GM21723 (cell line): ENCODE results near the gene GHR.

Experiments used
- ATAC-seq: cut with Tn5 transposase; IDR thresholded peaks from one replicate; pipeline ENCODE4 v1.9.1; 2021; ENCODE audit warnings: mild to moderate bottlenecking, moderate library complexity; ENCODE audit not compliant: unreplicated experiment

GHR gene

DNA sequence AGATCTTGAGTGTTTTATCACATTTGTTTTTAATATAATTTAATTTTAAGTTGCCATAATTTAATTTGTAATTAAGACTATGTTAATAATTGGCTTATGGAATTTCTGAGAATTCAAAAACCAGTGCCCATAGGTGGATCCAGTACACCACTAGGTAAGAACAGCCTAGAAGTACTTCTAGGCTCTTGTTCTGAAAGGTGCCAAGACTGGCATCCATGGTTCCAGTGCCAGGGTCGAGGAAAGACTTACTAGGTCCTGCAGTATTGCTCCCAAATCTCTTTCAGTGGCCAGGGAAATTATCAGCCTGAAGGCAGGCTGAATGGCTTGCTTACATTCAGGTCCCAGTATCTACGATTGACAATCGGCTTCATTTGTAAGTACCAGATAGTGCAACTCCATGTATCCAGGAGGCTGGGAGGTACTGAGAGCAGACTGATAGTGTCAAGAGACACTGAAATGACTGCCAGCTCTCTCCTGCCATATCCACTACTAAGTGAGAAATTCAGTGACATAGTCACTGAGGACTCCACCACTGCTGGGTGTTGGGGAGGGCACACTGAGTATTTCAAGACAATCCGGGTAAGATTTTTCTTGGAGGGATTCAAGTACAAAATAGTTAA is 174.2 kb downstream of the GHR start:
- no peak for ATAC-seq

DNA sequence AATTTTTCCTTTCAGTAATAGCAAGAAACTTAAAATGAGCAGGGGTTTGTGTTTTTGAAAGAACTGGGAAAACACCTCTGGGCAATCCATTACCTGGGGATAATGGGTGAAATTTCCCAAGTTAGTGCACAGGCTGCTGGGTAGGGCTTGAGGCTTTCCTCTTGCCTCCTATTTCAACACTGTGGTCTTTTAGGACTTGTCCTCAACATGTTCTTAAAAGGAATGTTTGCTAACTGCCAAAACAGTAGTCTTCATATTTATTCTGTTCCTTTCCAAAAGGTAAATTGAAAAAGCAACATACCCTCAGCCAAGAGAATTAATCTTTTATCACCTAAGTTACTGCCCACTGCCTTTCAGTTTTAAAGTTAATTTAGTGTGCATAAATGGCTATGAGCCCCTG is 175.1 kb downstream of the GHR start:
- no peak for ATAC-seq

DNA sequence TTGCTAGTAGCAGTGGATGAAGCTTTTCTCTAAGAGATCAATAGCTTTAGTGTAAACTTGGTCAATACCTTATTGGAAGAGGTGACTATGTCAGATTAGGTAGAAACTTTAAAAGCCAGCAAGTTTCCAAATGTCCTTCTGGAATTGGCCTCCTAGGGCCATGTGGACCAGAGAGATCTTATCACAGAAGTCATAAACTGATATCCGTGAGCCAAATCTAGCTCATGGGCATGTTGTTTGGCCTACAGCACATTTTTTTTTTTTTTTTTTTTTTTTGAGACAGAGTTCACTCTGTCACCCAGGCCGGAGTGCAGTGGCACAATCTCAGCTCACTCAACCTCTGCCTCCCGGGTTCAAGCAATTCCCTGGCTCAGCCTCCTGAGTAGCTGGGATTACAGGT is 175.9 kb downstream of the GHR start:
- no peak for ATAC-seq

DNA sequence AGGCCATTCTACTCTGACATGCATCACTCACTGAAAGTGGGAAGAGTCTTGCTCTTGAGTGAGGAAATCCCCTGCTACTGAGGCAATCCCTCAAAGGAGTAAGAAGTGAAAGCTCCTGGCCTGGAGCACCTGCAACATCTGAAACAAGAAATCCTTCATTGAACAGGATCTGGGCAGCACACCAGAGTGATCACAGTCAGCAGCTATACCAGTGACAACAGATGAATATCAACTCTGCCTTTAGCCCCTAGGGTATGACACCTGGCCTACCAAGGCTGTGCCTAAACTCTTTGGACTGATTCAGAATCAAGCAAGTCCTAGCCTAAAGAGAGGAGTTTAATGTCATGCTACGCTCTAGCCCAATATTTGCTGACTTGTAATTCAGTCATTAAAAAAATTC is 177.2 kb downstream of the GHR start:
- no peak for ATAC-seq

DNA sequence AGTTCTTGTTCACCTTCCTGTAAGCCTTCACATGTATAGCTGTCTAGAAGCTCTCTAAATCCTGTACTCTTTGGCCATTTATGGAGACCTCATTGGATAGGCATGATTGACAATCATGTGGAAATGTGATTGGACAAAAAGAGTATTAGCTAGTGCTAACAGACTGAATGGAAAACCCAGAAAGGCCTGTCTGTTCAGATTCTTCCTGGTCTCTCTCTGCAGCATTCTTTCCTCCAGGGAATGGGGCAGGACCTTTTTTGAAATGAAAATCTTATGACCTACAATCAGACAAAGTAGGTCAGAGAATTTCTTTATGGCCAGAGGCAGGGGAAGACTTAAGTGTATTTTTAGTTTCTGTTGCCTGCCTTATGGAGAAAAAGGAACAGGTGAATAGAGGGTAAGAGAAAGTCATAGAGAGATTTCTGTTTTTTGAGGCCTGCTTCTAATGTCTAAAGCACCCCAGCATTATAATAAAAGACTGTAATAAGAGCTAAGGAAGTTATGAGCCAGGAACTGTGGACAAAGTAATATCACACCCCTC is 181.0 kb downstream of the GHR start:
- ATAC-seq, result no peak

DNA sequence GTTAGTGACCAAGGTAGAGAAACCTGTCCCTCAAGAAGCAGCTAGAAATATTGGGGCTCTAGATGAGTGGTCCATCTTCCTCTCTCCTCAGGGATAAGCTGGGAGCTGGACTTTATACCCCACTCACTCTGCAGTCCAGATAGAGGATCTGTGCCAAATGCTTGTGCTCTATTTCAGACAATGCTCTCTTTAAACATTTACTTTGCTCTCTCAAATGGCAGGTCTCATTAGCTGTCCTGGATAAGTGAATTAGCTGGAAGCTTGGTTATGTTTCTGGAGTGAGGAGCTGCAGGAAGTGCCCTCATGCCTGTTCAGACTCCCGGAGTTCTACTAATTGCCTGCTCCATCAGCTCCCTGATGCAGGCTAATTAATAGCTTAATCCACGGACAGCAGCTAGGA is 182.3 kb downstream of the GHR start:
- no peak for ATAC-seq

DNA sequence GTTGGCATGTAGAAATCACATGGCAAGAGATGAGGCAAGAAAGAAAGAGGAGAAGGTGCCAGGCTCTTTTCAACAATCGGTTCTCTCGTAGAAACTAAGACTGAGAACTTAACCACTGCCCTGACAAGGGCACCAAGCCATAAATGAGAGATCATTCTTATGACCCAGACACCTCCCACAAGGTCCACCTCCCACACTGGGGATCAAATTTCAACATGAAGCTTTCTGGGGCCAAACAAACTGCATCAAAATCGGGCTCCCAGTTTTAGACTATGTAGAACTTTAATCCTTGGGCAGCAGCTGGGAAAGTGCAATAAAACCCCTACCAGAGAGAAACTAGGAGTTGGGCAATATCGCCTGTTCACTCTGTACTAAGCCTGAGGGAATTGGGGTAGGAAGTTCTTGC is 183.2 kb downstream of the GHR start:
- no peak for ATAC-seq

DNA sequence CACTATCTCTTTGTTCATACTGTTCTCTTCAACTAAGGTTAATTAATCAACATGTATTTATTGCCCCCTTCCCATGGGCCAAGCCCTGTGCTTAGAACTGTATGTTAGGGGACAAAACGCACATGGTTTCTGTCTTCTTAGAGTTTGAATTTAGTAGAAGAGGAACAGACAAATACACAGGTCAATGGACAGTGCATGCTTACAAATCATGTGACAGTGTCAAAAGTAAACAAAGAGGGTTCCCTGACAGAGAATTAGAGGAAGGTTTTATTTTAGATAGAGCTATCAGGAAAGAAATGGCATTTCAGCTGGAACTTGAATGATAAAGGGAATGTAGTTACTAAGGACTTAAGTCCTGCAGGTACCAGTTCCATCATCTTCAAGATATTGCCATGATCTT is 188.2 kb downstream of the GHR start:
- no peak for ATAC-seq

DNA sequence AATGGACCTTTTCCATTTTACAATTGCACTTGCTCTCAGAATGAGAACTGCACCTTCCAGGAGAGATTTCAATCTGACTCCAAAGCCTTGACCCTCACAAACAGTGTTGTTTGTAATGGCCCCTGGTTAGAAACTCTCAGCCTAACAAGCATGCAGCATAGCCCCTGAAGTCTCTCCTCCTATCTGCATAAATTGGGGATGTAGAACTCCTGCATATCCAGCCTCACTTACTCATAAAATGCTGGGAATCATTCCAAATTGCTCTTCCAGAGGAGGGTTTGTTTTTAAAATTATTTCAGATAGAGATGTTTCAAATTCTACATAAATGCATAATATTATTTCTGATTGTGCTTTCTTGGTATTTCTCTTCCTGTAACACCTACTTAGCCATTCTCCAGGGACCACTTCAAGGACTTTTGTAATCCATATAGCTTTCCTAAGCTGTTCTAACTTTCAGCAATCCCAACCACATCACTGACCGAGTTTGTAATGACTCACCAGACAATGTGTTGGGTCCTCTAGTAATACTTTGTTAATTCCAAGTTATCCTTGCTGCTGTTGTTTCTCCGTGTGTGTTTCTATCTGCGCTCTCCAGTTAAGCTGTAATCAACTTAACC is 189.6 kb downstream of the GHR start:
- ATAC-seq, result no peak

DNA sequence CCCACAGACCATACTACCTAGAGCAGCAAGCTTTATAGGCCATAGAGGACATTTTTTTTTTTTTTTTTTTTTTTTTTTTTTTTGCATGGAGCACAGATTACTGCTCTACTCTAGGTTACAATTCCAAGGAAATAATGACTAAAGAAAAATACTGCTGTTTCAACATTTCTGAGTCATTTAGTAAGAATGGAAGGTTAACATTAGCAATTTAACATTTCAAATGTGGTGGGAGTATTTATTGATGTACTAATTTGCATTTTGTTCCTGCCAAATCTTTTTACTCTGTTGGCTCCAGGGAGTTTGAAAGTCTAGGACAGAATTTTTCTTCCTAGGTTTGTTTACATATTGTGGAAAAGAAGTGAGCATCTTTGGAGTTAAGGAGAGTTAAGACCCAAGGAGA is 191.3 kb downstream of the GHR start:
- no peak for ATAC-seq

DNA sequence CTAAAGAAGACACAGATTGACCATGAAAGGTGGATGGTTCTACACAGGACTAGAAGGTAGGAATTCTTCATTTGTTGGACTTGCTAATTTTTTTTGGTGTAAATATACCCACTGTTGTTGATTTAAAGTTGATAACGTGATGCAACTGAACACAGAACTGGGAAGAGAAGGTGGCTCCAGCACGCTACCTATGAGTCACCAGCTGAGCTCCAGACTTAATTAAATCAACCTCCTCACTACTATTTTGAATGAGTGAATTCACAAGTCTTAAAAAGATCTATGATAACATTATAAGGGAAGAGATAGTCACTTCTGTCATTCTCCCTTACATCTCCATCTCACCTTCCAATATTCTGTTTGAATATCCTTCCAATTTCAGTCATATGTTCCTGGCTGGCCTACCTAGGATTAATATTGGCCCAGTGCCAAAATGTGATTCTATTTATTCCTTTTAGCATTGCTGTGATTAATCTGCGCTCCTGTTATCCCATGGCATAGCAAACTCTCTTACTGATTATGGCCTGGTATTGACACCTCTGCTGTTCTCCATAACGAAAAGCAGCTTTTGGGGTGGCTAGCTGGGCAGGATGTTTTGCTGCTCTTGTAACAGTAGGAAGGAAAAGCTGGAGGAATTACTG is 197.5 kb downstream of the GHR start:
- ATAC-seq, result no peak

DNA sequence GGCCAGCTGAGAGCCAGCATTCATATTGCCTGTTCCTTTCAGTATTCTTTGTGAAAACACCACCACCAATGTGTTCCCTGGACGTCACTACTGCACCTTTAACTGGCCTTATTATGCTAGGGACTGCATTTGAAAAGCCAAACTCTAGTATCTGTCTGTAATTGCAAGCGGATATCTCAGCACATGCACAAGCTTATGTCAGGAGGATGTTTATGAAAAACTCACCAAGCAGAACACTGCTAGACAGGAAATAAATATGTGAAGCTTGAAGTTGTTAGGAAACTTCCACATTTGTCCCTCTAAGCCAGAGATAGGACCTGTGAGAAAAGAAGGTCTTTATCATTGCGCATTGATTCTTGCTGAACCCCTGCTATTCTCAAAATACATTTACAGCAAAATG is 198.0 kb downstream of the GHR start:
- no peak for ATAC-seq

DNA sequence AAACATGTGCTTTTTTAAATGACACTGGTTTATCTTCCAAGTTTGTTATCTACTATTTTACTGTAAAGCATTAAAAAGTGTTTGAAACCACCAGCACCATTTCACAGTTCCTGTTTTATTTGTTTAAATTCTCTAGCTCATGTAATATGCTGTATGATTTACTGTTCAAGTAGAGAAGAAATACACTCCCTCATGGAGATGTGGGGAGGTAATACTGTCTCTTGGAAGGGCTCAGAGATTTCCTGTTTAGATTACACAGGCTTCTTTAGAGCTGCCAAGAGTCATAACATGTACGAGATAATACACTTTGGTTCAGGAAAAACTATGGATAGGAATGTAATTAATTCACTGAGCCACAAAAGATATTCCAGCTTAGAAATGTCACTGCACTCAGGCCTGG is 198.4 kb downstream of the GHR start:
- ATAC-seq, result no peak

DNA sequence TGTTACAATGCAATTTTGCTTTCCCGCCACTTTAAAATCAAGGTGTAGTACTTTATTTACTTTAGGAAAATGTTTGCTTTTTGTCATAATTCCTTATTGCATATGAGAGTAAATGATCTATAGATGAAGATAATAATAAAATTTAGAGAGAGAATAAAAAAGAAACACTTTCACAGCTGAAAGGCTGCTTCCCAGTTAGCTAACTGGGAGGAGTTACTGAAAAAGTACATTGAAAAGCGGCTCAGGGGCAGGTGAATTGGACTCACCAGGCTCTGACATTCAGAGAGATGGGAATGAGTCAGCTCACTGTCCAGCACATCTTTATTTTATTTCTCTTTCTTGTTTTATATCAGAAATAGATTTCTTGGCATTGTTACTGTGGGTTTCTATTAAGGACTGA is 201.7 kb downstream of the GHR start:
- ATAC-seq, result no peak

DNA sequence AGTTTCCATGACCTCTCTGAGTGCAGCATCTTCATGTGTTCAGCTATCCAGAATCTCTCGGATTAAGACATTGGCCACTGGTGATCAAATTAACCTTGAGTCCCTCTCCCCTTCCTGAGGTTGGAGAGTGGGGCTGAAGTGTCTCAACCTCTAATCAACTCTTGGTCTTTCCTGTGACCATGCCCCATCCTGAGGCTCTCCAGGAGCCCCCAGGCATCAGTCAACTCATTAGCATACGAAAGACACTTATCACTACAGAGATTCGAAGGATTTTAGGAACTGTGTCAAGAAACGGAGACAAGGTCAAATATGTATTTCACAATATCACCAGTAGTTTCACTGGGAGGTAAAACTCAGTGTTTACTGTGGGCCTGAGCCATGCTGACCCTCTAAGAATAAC is 203.2 kb downstream of the GHR start:
- no peak for ATAC-seq

DNA sequence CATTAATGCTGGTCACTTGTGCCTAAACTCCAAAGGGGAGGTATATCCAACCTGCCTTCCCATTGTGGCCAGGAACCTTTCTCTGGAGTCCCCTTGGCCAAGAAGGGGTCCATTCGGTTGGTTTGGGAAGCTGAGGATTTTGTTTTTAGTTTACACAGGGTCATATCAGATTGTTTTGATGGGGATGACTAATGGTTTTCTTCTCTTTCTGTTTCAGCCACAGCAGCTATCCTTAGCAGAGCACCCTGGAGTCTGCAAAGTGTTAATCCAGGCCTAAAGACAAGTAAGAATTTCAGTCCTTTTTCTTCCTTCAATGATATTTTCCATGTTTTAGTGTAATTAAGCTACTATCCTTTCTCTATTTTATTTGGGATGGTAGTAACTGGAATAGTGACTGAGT is 205.6 kb downstream of the GHR start:
- ATAC-seq, result no peak

DNA sequence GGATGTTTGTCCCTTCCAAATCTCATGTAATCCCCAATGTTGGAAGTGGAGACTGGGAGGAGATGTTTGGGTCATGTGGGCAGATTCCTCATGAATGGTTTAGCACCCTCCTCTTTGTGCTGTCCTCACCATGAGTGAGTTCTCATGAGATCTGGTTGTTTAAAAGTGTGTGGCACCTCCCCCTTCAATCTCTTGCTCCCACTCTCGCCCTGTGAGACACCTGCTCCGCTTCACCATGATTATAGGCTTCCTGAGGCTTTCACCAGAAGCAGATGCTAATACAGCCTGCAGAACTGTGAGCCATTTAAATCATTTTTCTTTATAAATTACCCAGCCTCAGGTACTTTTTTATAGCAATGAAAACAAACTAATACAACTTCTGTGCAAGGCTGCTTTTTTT is 206.0 kb downstream of the GHR start:
- ATAC-seq, result no peak

DNA sequence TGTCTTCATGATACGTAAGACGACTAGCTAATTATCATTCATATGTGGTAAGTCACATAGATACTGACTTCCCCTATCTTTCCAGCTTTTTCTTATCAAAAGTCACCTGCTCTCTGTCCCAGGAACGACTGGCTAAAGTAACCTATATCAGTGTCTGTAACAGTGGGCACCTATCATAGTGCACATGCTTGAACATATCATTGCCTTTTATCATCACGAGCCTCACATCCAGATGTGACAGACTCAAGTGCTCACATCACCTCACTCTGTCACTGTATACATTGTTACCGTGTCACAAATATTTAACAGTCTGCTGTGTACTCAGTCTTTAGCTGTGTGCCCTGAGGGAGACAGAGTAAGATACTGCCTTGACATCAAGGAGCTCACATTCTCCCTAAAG is 208.0 kb downstream of the GHR start:
- no peak for ATAC-seq

DNA sequence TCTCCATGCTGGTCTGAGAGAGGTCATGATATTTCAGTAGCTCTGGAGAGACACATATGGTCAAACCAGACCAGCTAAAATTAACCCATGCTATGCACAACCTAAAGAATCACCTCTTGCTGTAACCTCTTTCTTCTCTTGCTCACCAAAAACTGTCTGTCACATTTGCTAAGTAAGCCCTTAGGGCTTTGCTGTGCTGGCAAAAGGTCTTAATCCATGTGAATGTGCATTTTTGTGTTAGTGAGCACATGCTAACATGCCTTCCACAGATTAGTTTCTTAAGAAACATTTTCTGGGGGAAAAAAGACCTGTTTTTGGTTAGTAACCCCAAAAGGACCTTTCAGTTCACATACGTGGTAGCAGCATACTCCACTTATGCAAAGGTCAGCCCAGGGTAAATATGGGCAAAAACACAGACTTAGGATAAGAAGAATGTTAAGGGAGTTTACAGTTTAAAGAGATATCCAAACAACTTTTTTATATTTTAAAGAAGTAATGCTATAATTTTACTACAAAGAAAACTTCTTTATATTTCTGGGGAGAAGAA is 209.2 kb downstream of the GHR start:
- no peak for ATAC-seq

DNA sequence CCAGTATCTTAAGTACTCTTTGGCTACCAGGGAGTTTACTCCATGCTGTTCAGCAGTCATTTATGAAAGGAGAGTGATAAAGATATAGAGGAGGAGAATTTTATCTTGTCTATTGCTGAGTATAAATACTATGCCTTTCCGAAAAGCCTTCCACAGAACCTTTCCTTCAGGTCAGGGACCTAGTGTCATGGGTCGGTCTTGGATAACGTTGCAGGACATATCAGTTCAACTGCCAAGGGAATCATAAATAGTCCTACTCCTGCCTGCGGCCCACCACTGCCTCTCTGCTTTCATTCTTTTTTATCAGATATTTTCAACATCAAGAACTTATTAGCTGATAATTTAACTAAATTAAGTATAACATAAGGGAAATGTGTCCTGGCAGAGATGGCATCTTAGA is 211.3 kb downstream of the GHR start:
- no peak for ATAC-seq

DNA sequence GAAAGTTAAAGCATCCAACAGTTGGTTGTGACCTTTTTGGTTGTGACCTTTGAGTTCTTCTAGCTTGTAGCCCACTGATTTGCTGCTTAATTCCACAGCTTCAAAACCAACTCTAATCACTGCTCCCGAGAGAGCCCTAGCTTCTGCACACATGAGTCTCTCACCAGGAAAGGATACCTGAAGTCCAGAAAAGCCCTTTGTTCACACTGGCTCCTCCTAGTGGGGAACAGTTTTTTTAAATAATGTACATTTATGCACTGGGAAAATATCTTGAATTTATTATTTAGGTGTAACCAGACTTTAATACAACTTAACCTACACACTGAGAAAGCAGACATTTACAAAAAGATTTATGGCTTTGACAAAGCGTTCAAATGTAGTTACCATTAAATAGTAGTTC is 213.2 kb downstream of the GHR start:
- no peak for ATAC-seq

DNA sequence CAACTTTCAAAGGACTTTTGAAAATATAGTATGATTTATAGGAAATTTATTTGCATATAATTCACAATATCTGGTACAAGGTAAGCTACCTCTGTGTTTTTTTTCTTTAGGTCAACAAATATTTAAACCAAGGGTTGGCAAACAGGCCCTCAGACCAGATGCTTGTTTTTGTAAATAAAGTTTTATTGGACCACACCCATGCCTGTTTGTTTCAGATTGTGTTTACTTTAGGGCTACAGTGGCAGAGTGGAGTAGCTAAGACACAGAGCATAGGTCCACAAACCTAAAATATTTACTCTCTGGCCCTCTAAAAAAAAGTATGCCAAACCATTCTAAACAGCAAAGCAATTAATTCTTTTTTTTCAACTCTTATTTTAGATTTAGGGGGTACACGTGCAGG is 213.7 kb downstream of the GHR start:
- no peak for ATAC-seq
